GM15510 (cell line): ENCODE data around the gene ANXA4.

ENCODE experiments used
- POLR2A ChIP-seq: IDR thresholded peaks from 3 replicates; pipeline ENCODE4 v1.6.1; 2011; ENCODE audit warnings: borderline replicate concordance; ENCODE audit not compliant: insufficient read length; ENCODE audit errors: extremely low read depth

The ANXA4 gene

GRCh38 chr2:69741575-69742321 is at the start of gene ANXA4:
Gene ANXA4 (plus strand): TSS chr2:69742134. CDS start chr2:69781566, 39,432 bp downstream.
- peak; percentile 84 for TF ChIP-seq POLR2A

DNA sequence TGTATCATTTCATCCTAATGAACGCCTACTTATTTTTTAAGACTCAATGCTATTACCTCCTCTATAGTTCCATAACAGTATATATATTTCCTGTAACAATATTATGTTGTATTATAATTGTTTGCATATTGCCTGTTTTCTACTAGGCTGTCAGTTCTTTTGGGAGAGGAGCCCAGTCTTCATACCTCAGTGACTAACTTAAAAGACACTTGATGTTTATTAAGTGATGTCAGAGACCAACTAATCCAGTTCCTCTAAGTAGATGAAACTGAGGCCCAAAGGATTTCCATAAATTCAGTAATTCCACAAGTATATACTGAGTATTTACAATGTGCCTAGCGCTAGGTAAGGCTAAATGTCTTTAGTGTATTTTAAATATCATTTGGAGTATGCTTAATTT is 49.5 kb upstream of the ANXA4 start:
- TF ChIP-seq POLR2A = no peak

- no peak for TF ChIP-seq POLR2A
Observed at GRCh38 chr2:69693059-69693774, 48.7 kb upstream of the ANXA4 start.

DNA sequence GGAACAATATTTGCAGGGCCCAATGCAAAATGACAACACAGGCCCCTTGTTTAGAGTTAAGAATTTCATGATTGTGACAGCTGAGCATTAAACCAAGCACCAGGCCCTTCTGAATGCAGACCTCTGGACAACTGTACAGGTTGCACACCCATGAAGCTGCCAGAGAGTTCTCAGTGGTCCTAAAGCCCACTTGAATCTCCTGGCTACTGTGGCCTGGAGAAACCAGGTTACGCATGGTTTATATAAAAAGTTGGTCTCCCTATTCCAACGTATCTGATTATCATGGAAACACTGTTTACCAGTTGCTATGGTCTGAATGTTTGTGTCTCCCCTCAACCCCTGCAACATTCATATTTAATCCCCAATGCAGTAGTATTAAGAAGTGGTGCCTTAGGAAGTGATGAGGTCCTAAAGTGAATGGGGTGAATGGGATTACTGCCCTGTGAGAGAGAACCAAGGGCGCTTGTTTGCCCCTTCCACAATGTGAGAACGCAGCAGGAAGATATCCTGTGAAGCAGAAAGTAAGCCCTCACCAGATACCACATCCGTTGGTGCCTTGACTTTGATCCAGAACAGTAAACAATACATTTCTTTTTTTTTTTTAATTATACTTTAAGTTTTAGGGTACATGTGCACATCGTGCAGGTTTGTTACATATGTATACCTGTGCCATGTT is 48.0 kb upstream of the ANXA4 start:
- no peak for TF ChIP-seq POLR2A

GRCh38 chr2:69694894-69695849 is 46.8 kb upstream of the ANXA4 start:
- no peak for TF ChIP-seq POLR2A

GRCh38 chr2:69695850-69696216 is 46.1 kb upstream of the ANXA4 start:
- TF ChIP-seq POLR2A = no peak

DNA sequence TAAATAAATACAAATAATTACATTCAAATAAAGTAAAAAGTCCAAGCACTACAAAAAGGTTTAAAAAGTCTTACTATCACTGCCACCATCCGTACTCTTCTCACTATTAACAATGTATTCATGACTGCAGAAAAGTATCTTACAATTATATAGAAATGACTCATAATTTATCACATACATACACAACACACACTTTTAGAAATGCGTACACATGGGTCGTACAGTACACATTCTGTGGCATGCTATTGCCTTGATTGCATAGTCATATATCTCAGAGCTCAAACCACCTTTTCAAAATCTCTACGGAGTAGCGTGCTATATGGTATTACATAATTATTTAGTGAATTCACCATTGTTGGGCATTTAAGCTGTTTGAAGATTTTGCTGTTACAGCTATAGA is 41.6 kb upstream of the ANXA4 start:
- no peak for TF ChIP-seq POLR2A

DNA sequence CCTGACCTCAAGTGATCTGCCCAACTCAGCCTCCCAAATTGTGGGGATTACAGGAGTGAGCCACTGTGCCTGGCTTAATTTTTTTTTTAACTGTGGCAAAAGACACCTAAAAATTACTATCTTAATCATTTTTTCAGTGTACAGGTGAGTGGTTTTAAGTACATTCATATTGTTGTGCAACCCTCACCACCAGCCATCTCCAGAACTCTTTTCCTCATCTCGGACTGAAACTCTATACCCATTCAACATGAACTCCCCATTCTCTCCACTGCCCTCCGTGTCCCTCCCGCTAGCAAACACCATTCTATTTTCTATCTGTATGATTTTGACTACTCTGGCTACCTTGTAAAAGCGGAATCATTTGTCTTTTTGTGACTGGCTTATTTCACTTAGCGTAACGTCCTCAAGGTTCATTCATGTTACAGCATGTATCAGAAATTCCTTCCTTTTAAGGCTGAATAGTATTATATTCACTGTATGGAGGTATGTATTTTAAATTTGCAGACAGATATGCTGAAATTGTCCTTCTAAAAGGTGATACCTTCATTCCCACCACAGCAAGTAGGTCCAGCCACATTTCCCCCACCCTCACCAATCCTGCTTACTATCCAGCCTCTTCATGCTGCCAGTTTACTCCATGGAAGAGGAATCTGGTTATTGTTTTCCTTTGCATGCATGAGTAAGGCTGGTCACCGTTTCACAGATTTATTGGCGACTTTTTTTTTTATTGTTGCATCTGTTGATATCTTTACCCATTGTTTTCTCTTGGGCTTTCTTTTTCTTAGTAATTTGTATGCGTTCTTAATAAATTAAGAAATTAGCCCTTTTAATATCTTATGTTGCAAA is 40.6 kb upstream of the ANXA4 start:
- no peak for TF ChIP-seq POLR2A

- TF ChIP-seq POLR2A = no peak
Observed at GRCh38 chr2:69703189-69703588, 38.7 kb upstream of the ANXA4 start.

DNA sequence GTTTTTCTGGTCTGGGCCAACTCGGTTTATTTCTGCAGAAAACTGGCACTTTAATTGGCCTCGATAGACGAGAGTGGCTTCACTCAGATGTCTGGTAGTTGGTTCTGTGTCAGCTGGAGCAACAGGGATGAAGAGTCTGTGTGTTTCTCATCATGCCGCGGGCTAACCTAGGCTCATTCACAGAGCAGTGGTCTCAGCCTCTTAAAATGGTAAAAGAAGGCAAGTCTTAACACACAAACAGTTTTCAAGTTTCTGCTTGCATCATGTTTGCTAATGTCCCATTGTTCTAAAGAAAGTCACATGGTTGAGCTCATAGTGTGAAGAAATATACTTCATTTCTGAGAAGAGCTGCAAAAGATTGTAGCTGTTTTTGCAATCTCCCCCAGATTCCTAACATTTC is 37.5 kb upstream of the ANXA4 start:
- TF ChIP-seq POLR2A = no peak

- TF ChIP-seq POLR2A = no peak
Observed at GRCh38 chr2:69709290-69709689, 32.6 kb upstream of the ANXA4 start.

- no peak for TF ChIP-seq POLR2A
Observed at GRCh38 chr2:69711971-69712370, 30.0 kb upstream of the ANXA4 start.

GRCh38 chr2:69714024-69714423 is 27.9 kb upstream of the ANXA4 start:
- no peak for TF ChIP-seq POLR2A

- TF ChIP-seq POLR2A = no peak
Observed at GRCh38 chr2:69715964-69716363, 26.0 kb upstream of the ANXA4 start.
